Measurements from ENCODE around the gene DNAJB6. TPM values are rescaled to one million over a fixed set of nuclear protein-coding genes. Genes with fewer than 3 reads are reported as not detected.
"Not testable (repeated sequence)": the region's sequence is repeated elsewhere in the genome, so short reads cannot be mapped to it uniquely, and the experiment has no call there.

DNAJB6 gene
- total and polyA plus RNA-seq, 7 donors: 103 to 326 (median 229) TPM

DNA sequence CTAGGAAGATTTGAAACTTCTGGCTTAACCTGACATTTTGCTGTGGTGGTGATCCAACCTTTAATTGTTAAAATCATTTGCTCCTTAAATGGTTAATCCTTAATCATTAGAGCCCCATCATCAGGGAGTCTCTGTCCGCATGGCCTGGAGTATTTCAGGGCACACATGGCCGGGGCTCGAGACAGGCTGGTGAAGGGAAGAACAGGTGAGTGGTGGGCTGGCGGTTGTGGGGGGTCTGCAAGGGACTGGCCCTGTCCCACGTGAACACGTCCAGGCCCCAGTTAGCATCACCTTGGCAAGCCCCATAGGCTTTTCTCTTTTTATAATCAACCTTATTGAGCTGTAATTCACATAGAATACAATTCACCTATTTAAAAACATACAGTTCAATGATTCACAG is 109.5 kb downstream of the DNAJB6 start:
- TF ChIP-seq, protein P1, sequence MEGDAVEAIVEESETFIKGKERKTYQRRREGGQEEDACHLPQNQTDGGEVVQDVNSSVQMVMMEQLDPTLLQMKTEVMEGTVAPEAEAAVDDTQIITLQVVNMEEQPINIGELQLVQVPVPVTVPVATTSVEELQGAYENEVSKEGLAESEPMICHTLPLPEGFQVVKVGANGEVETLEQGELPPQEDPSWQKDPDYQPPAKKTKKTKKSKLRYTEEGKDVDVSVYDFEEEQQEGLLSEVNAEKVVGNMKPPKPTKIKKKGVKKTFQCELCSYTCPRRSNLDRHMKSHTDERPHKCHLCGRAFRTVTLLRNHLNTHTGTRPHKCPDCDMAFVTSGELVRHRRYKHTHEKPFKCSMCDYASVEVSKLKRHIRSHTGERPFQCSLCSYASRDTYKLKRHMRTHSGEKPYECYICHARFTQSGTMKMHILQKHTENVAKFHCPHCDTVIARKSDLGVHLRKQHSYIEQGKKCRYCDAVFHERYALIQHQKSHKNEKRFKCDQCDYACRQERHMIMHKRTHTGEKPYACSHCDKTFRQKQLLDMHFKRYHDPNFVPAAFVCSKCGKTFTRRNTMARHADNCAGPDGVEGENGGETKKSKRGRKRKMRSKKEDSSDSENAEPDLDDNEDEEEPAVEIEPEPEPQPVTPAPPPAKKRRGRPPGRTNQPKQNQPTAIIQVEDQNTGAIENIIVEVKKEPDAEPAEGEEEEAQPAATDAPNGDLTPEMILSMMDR (IDR thresholded peaks at IDR 0.05): no peak
- ATAC-seq (no peak), DNase-seq (no peak)

DNA sequence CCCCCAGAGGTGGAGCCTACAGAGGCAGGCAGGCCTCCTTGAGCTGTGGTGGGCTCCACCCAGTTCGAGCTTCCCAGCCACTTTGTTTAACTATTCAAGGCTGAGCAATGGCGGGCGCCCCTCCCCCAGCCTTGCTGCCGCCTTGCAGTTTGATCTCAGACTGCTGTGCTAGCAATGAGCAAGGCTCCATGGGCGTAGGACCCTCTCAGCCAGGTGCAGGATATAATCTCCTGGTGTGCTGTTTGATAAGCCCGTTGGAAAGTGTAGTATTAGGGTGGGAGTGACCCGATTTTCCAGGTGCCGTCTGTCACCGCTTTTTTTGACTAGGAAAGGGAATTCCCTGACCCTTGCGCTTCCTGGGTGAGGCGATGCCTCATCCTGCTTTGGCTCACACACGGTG is 117.2 kb downstream of the DNAJB6 start:
- H3K36me3 ChIP-seq (ENCODE audit: insufficient read depth in 1 of 2, low read depth in 1 of 2); H3K27me3 ChIP-seq (ENCODE audit: insufficient read depth in 3 of 3, low read length in 2 of 3); H3K27ac ChIP-seq; intact Hi-C loops (cut with DNase I); H3K4me3 ChIP-seq; H3K9me3 ChIP-seq; H3K4me1 ChIP-seq; ATAC-seq: not testable (repeated sequence)
- DNase-seq: peak in 1 of 2 donors; percentile 20
- 88 to 94% (median 88%) methylated on average over 12 of the region's 12 CpGs for WGBS, 3 donors

More for the DNA sequence above, 109.5 kb downstream of the DNAJB6 start:
- Histone ChIP-seq H3K4me1 (no peaks in the 10 kb centered on the region), H3K4me3 (no peak overlapping the region), H3K36me3 (ENCODE audit: insufficient read depth in 1 of 2, low read depth in 1 of 2) (no peaks in the 10 kb centered on the region), H3K27me3 (ENCODE audit: insufficient read depth in 3 of 3, low read length in 2 of 3) (no peaks in the 10 kb centered on the region), H3K27ac (no peak overlapping the region), H3K9me3 (no peaks in the 10 kb centered on the region)
- intact Hi-C loops (cut with DNase I): no loop called here
- 56 to 64% (median 63%) methylated on average over 6 of the region's 6 CpGs for WGBS, 3 donors

DNA sequence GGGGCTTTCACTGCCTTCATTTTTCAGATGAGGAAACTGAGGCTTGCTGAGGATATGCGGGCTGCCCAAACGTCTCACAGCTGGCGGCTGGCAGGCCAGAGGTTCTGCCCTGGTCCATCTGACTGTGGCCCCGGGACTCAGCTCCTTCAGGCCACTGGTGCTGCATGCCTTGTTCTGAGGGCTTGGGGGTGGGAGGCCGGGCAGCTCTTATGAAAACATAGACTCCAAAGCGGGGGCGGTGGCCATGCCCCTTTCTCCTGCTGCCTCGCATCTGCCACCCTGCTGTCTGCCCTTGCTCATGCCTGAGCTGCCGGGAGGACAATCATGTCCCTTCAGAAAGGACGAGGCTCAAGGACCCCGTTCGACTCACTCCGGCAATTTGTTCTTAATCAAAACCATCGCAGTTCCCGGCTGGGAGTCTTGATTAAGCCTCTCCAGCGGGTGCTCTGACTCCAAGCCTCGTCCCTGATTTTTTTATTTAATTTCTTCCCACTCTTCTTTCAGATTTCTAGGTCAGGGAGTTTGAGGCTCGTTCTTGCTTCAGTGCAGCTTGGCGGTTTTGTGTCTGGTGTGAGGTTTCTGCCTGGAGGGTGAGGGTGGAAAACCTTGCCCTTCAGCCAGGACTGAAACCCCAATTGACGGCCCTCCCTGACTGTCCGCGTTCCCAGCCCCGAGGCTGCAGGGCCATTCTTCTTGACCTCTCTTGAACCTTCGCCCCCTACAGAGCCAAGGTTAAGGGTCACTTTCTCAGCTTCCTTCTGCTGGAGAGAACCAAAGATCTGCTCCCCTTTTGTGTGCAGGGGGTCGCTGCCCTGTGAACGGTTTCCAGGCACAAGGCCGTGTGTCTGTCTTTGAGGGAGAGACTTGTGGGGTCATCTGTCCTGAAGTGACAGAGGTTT is 120.8 kb downstream of the DNAJB6 start:
- no peaks in the 10 kb centered on the region for H3K4me1 ChIP-seq
- ATAC-seq (no peak), DNase-seq (peak in 1 of 2 donors; percentile 28)
- no peak overlapping the region for H3K4me3 ChIP-seq
- H3K9me3 ChIP-seq: peaks cover 5% of the 10 kb centered on the region
- H3K36me3 ChIP-seq (ENCODE audit: insufficient read depth in 1 of 2, low read depth in 1 of 2): no peaks in the 10 kb centered on the region
- WGBS, 3 donors: 53 to 63% (median 60%) methylated on average over 27 of the region's 27 CpGs
- no peak overlapping the region for H3K27ac ChIP-seq
- TF ChIP-seq, protein P1 (IDR thresholded peaks at IDR 0.05): no peak
- H3K27me3 ChIP-seq (ENCODE audit: insufficient read depth in 3 of 3, low read length in 2 of 3): no peaks in the 10 kb centered on the region
- intact Hi-C loops (cut with DNase I): no loop called here

DNA sequence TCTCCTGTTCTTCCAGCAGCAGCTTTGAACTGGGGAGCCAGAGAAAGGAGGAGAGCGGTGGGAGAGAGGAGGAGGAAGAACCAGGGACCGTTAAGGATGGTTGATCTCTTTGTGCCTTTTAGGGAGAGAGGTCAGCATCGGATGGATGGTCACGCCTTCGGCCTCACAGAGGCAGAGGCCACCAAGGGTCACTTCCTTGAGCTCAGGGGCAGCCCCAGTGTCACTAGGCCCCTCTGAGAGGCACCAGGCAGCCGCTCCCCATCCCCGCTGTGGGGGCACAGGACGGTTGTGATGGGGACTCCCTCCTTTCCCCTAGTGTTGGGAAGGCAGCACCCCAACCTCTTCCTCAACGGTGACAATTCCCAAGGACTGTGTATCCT is 121.4 kb downstream of the DNAJB6 start:
- Histone ChIP-seq H3K27me3 (ENCODE audit: insufficient read depth in 3 of 3, low read length in 2 of 3) (peaks cover 0 to 5% (median 0%) of the 10 kb centered on the region in 3 donors), H3K9me3 (peaks cover 5% of the 10 kb centered on the region), H3K4me3 (no peak overlapping the region), H3K36me3 (ENCODE audit: insufficient read depth in 1 of 2, low read depth in 1 of 2) (no peaks in the 10 kb centered on the region), H3K27ac (no peak overlapping the region), H3K4me1 (no peaks in the 10 kb centered on the region)
- 68 to 78% (median 75%) methylated on average over 8 to 9 of the region's 9 CpGs for WGBS, 3 donors
- no peak for DNase-seq
- no peak for ATAC-seq
- TF ChIP-seq, protein P1 (IDR thresholded peaks at IDR 0.05): no peak
- intact Hi-C loops (cut with DNase I): no loop called here

DNA sequence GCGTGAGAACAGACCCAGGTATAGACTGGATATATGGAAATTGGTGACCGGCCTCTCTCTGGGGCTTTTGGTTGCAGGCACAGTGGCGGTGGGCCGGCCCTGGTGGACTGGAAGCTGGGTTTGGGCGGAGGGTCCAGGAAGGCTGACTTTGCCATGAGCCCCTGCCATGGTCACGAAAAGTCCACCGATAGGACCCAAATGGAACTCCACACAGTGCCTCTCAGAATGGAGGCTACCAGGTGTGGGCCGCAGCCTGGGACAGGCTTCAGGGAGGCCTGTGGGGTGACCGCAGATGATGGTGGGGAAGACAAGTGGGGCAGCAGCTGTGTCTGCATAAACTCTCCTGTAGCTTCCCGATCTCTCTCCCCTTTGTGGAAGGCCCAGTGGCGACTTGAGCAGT is 123.2 kb downstream of the DNAJB6 start:
- intact Hi-C loops (cut with DNase I): no loop called here
- Histone ChIP-seq H3K9me3 (no peaks in the 10 kb centered on the region), H3K4me3 (no peak overlapping the region), H3K27ac (no peak overlapping the region), H3K4me1 (no peaks in the 10 kb centered on the region), H3K36me3 (ENCODE audit: insufficient read depth in 1 of 2, low read depth in 1 of 2) (no peaks in the 10 kb centered on the region), H3K27me3 (ENCODE audit: insufficient read depth in 3 of 3, low read length in 2 of 3) (peaks cover 0 to 14% (median 5%) of the 10 kb centered on the region in 3 donors)
- TF ChIP-seq, protein P1 (IDR thresholded peaks at IDR 0.05): no peak
- ATAC-seq (no peak), DNase-seq (no peak)
- WGBS, 3 donors: 90 to 93% (median 91%) methylated on average over 11 of the region's 11 CpGs

Data from psoas muscle (tissue), 8 donors.